Epidermal melanocyte (primary cell): ENCODE measurements around the gene ATP13A2.
"Not testable (repeated sequence)": the region's sequence is repeated elsewhere in the genome, so short reads cannot be mapped to it uniquely, and the experiment has no call there.

Source experiments
- DNase-seq: peaks from one replicate; pipeline ENCODE4 v3.0.0; 2011; ENCODE audit warnings: low spot score; ENCODE audit not compliant: insufficient read length

The ATP13A2 gene

DNA sequence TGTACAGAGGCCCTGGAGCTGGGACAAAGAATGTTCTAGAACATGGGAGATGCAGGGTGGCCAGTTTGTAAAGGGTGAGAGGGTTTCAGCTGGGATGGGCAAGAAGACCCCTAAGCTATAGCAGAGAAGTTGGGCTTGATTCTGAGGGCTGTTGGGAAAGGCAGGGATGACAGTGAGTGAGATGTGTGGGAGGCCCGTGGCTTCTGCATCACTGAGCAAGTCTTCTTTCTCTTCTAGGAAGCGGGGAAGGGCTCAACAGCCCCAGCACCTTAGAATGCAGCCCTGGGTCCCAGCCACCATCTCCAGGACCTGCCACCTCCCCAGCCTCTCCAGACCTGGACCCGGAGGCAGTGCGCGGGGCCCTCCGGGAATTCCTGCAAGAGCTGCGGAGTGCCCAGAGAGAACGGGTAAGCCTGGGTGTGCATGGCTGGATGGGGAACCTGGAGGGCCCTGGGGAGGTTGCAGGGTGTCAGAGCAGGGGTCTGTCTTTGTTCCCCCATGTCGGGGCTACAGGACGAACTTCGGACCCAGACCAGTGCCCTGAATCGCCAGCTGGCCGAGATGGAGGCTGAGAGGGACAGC lies 46.2 kb downstream of the ATP13A2 start:
- no peak for DNase-seq

DNA sequence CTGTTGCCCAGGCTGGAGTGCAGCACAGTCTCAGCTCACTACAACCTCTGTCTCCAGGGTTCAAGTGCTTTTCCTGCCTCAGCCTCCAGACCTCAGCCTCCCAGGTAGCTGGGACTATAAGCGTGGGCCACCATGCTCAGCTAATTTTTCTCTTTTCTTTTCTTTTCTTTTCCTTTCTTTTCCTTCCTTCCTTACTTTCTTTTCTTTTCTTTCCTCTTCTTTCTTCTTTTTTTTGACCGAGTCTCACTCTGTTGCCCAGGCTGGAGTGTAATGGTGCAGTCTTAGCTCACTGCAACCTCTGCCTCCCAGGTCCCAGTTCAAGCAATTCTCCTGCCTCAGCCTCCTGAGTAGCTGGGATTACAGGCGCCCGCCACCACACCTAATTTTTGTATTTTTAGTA lies 47.6 kb downstream of the ATP13A2 start:
- not testable (repeated sequence) for DNase-seq

DNA sequence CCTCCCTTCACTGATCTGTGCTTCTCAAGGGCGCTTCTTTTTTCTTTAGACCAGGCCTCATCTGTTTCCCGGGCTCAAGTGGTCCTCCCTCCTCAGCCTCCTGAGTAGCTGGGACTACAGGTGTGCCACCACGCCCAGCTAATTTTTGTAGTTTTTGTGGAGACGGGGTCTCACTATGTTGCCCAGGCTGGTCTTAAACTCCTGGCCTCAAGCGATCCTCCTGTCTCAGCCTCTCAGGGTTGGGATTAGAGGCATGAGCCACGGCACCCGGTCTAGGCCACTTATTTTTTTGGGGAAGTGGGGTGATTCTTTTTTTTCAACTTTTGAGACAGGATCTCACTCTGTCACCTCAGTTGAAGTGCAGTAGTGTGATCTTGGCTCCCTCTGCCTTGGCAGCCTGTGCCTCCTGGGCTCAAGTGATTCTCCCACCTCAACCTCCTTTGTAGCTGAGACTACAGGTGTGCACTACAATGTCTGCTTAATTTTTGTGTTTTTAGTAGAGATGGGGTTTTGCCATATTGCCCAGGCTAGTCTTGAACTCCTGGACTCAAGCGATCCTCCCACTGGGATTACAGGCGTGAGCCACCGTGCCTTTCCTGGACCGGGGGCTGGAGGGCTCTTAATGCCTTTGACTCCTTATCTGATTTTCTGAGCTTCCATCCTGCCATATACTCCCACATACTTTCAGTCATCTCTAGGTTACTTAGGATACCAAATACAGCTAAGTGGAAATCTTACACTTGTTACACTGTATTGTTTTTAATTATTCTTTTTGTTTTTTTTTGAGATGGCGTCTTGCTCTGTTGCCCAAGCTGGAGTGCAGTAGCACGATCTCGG lies 50.2 kb downstream of the ATP13A2 start:
- DNase-seq = no peak

DNA sequence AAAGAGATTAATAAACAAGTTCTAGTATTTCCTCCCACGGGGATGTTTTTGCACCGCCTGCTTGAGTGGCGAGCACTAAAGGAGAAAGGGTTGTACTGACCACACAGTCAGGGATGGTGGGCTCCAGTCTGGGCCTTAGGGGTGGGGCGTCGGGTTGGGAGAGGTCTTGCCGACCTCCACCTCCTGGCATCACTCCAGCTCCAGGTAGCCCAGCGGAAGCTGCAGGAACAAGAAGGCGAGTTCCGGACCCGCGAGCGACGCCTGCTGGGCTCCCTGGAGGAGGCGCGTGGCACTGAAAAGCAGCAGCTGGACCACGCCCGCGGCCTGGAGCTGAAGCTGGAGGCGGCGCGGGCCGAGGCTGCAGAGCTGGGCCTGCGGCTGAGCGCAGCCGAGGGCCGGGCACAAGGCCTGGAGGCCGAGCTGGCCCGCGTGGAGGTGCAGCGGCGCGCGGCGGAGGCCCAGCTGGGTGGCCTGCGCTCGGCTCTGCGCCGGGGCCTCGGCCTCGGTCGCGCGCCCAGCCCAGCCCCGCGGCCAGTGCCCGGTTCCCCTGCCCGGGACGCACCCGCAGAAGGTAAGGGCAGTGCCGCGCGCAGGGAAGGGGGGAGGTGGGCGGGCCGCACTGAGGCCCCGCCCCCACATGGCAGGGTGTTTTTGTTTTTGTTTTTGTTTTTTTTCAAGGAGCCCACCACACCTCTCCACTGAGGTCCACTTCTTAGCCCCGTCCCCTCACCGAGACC lies 51.0 kb downstream of the ATP13A2 start:
- DNase-seq = peak; percentile 48

DNA sequence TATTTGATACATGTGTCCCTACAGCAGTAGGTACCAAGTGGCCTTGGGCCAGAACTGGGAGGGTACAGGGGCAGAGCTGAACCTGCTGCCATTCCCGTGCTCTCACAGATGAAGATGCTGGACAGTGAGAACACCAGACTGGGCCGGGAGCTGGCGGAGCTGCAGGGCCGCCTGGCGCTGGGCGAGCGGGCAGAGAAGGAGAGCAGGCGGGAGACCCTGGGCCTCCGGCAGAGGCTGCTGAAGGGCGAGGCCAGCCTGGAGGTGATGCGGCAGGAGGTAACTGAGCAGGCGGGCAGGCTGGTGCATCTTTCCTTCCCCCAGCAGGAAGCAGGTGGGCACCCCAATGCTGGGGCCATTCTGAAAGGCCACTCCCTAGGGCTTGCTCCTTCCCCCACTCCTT lies 53.3 kb downstream of the ATP13A2 start:
- no peak for DNase-seq

DNA sequence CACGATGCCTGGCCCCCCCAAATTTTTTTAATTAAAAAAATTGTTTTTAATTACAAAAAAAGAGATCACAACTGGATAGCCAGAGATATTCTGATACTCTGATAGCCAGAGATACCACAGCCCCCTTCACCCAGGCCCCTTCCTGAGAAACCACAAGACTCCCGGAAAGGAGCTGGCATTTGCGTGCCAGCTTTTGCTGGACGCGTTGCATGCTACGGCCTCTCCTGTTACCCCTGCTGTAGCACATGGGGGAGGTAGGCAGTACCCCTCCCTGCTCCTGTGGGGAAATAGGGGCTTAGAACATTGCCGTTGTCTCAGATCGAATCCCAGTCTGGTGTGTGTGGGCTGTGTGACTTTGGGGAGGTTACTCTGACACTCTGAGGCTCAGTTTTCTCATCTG lies 54.0 kb downstream of the ATP13A2 start:
- DNase-seq = no peak

DNA sequence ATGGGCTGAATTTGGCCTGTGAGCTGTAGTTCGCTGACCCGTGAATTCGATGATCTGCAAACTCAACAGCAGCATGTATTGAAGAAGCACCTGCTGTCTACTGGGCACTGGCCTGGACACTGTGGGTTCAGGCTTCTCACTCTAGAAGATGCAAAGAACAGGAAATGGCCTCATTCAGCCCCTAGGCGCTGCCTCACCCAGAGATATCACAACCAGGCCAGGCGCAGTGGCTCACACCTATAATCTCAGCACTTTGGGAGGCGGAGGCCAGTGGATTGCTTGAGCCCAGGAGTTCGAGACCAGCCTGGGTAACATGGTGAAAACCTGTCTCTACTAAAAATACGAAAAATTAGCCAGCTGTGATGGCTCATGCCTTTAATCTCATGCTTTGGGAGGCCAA lies 55.0 kb downstream of the ATP13A2 start:
- DNase-seq = no peak

DNA sequence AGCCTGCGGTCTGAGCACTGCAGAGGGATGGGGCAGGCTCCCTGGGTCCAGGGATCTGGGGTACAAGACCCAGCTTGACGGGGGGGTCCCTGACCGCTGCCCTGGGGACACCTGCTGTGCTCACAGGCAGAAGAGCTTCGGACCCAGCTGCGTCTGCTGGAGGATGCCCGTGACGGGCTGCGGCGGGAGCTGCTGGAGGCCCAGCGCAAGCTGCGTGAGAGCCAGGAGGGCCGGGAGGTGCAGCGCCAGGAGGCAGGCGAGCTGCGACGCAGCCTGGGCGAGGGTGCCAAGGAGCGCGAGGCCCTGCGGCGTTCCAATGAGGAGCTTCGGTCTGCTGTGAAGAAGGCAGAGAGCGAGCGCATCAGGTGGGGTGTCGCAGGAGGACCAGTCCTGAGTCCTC lies 56.5 kb downstream of the ATP13A2 start:
- DNase-seq = no peak

DNA sequence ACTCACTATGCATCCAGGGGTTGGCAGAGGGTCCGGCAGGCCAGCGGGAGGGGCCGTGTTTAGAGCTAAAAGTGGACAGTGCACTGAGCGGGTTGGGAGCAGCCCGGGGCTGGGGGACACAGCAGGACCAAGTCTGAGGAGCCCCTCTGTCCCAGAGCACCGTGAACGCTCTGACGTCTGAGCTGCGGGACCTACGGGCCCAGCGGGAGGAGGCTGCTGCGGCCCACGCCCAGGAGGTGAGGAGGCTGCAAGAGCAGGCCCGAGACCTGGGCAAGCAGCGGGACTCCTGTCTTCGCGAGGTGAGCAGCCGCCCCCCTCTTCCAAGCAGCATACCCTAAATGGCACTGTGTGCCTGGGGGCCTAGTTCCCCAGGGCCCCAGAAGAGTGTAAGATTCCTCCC lies 57.1 kb downstream of the ATP13A2 start:
- DNase-seq = no peak

DNA sequence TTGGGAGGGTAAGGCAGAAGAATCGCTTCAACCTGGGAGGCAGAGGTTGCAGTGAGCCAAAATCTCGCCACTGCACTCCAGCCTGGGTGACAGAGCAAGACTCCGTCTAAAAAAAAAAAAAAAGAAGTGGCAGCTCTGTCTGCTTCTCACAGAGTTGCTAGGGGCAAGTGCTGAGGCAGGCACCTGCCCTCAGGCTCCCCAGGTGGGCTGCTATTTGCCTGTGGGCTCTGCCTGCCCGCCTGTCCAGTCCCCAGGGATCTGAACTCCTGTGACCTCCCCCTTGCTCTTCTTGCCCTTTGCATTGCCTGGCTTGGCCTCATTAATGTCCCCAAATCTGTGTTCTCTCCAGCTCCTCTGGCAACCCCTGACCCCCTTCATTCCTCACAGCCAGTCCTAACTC lies 59.4 kb downstream of the ATP13A2 start:
- DNase-seq = not testable (repeated sequence)

DNA sequence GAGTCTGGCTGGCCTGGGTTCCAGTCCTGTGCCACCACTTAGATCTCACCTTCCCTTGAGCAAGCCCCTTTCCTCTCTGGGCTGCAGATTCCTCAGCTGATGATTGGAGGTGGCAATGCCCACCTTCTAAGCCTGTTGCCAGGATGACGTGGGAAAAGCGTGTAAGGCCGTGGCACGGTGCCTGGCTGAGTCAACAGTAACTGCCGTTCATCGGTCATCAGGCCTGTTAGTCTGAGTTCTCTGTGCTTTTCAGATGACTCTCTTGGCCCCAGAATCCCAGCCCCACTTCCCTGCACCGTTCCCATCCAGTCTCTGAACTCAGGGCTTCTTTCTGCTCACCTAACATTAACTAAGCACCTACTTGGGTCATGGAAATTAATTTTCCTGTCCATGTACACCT lies 62.7 kb downstream of the ATP13A2 start:
- not testable (repeated sequence) for DNase-seq

DNA sequence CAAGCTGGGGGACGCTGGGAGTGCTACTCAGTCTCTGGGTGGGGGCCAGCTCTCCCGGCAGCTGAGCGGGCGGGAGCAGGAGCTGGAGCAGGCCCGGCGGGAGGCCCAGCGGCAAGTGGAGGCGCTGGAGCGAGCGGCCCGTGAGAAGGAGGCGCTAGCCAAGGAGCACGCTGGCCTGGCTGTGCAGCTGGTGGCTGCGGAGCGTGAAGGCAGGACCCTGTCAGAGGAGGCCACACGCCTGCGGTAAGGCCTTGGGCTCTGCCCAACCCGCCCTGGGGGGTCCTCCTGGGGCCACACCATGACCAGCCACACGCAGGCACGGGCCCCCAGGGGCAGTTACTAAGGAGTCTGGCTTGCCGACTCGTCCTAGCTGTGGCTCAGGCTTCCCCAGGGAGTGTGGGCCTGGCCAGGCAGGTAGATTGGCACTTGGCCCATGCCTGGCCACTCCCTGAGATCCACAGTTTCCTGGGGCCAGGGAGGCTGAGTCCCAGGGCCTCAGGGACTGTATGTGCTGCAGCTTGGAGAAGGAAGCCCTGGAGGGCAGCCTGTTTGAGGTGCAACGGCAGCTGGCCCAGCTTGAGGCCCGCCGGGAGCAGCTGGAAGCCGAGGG lies 63.3 kb downstream of the ATP13A2 start:
- not testable (repeated sequence) for DNase-seq

DNA sequence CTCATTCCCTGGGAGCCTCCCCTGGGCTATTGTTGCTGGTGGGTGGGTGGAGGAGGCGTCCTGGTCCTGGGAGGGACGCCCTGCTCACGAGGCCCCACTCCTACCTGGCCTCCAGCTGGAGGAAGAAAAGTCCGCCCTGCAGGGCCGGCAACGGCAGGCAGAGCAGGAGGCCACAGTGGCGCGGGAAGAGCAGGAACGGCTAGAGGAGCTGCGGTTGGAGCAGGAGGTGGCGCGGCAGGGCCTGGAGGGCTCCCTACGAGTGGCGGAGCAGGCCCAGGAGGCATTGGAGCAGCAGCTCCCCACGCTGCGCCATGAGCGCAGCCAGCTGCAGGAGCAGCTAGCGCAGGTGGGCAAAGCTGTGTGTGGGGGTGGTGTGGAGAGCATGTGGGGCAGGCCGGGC lies 65.1 kb downstream of the ATP13A2 start:
- no peak for DNase-seq

DNA sequence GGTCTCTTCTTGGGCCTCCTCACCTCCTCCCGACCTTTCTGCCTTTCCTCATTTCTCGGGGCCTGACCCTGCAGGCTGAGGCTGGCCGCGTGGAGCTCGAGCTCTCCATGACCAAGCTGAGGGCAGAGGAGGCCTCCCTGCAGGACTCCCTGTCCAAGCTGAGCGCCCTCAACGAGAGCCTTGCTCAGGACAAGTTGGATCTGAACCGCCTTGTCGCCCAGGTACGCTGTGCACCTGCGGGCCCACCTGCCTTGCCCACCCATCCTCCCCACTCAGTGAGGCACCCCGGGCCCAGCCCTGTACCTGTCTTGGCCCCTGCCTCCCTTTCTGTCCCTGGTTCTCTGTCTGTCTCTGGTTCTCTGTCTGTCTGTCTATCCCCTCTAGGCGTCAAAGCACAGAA lies 65.5 kb downstream of the ATP13A2 start:
- DNase-seq = not testable (repeated sequence)

DNA sequence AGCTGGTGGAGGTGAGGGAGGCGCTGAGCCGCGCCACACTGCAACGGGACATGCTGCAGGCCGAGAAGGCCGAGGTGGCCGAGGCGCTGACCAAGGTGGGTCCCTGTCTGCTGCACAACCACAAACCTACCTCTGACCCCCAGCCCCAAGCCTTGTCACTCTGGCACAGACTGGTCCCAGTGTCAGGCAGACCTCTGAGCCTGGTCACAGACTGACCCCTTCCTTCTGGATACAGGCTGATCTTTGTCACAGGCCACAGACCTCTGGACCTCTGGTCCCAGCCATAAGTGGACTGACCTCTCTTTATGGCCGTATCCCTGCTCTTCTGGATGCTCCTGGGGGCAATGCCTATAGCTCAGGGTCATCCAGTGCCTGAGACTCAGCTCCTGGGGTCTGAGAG lies 66.2 kb downstream of the ATP13A2 start:
- DNase-seq = not testable (repeated sequence)

DNA sequence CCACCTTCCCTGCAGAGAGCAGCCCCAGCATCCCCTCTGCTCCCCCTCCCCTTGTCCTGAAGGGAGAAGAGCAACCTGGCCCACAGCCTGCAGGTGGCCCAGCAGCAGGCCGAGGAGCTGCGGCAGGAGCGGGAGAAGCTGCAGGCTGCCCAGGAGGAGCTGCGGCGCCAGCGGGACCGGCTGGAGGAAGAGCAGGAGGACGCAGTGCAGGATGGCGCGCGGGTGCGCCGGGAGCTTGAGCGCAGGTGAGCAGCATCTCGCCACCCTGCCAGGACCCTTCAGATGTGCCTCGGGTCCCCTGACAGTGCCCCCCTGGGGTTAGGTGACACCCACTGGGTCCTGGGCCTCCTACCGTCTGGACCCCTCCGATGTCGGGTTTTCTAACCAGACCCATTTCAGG lies 67.7 kb downstream of the ATP13A2 start:
- DNase-seq = no peak

DNA sequence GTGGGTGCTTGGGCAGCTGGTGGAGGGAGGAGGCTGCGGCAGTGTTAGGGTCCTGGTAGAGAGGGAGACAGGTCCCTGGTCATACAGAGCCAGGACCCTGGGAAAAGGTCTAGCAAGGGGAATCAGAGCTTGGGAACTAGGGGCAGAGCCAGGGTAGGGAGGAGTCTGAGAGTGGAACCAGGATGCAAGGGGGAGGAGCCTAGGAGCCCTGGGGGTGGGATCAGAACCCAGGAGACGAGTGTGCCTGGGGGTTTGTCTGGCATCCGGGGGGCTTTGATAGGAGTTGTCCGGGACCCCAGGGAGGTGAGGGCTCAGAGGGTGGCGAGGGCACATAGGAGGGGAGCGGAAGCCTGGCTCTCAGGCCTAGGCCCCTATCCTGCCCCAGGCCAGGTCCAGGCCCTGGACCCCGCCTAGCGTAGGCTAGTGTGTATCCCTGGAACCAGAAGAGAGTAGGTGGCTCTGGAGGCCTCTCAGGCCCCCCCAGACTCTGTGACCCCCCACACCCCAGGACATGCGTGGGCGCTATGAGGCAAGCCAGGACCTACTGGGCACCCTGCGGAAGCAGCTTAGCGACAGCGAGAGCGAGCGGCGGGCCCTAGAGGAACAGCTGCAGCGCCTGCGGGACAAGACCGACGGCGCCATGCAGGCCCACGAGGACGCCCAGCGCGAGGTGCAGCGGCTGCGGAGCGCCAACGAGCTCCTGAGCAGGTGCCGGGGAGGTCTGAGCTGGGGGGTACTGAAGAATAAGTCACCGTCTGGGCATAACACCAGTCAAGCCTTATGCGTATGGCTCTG lies 72.1 kb downstream of the ATP13A2 start:
- DNase-seq = not testable (repeated sequence)

DNA sequence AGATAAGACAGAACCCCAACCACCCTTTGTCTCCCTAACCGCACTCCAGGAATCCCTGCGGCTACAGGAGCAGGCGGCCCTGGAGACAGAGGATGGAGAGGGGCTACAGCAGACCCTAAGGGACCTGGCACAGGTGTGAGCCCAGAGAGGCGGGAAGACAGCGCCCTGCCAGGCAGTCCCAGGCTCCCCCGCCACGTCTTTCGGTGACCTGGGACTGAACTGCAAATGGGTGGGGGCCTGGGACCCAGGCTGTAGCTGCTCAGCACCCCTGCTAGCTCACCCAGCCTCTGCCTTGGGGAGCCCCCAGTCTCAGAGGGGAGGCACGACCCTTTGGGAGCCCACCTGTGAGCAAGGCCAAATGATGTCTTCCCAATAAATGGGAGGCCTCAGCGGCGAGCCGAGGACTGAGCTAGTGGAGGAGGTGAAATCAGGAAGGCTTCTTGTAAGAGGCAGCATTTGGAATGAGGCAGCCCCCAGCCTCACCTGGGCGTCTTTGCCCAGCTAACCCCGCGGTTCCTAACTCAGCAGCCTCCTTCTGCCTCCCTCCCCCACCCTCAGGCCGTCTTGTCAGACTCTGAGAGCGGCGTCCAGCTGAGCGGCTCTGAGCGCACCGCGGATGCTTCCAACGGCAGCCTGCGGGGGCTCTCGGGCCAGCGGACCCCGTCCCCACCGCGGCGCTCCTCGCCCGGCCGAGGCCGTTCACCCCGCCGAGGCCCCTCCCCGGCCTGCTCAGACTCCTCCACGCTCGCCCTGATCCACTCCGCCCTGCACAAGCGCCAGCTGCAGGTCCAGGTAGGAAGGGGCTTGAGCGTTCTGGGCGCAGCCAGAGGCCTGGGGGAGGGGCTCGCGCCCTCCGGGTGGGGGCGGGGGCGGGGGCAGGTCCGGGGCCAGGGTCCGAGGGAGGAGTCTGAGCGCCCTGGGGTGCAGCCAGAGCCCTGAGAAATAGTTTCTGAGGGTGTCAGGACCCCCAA lies 73.1 kb downstream of the ATP13A2 start:
- no peak for DNase-seq

DNA sequence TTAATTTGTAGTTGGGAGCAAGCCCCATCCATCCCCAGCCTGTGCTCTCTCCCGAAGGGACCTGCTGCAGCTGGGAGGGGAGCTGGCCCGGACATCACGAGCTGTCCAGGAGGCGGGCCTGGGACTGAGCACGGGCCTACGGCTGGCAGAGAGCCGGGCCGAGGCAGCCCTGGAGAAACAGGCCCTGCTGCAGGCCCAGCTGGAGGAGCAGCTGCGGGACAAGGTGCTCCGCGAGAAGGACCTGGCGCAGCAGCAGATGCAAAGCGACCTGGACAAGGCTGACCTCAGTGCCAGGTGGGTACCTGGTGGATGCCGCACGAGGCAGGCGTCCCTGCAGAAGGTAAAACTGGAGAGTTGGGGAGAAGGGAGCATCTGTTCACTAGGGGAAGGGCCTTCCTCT lies 75.1 kb downstream of the ATP13A2 start:
- not testable (repeated sequence) for DNase-seq
